IPS-15b (cell line): ENCODE measurements around the gene IRGC.

Source experiments
- H3K27me3 ChIP-seq: one replicate; pipeline ENCODE4 v1.6.1; 2013; ENCODE audit warnings: low read length; ENCODE audit not compliant: control insufficient read depth, insufficient read depth
- H3K36me3 ChIP-seq: one replicate; pipeline ENCODE4 v1.6.1; 2013; ENCODE audit warnings: low read length; ENCODE audit not compliant: control insufficient read depth, insufficient read depth
- H3K4me1 ChIP-seq: one replicate; pipeline ENCODE4 v1.6.1; 2013; ENCODE audit warnings: mild to moderate bottlenecking, low read length; ENCODE audit not compliant: control insufficient read depth, insufficient read depth
- H3K4me3 ChIP-seq: one replicate; pipeline ENCODE4 v1.5.1; 2013; ENCODE audit warnings: low read depth, low read length
- H3K9ac ChIP-seq: one replicate; pipeline ENCODE4 v1.6.1; 2013; ENCODE audit warnings: low read depth, mild to moderate bottlenecking, low read length
- H3K9me3 ChIP-seq: one replicate; pipeline ENCODE4 v1.6.1; 2013; ENCODE audit warnings: mild to moderate bottlenecking, low read length; ENCODE audit not compliant: control insufficient read depth, insufficient read depth

IRGC gene

GRCh38 chr19:43731346-43731745 is 15.5 kb downstream of the IRGC start:
- H3K4me3 ChIP-seq: no peak overlapping the region
- peaks cover 28% of the 10 kb centered on the region for H3K36me3 ChIP-seq
- H3K4me1 ChIP-seq: no peaks in the 10 kb centered on the region
- no peaks in the 10 kb centered on the region for H3K9me3 ChIP-seq
- no peak overlapping the region for H3K9ac ChIP-seq
- H3K27me3 ChIP-seq: no peaks in the 10 kb centered on the region

GRCh38 chr19:43731846-43732245 is 16.0 kb downstream of the IRGC start:
- H3K36me3 ChIP-seq: peaks cover 28% of the 10 kb centered on the region
- no peaks in the 10 kb centered on the region for H3K4me1 ChIP-seq
- H3K27me3 ChIP-seq: no peaks in the 10 kb centered on the region
- H3K9me3 ChIP-seq: no peaks in the 10 kb centered on the region
- no peak overlapping the region for H3K4me3 ChIP-seq
- no peak overlapping the region for H3K9ac ChIP-seq

- H3K27me3 ChIP-seq: no peaks in the 10 kb centered on the region
- no peak overlapping the region for H3K4me3 ChIP-seq
- H3K4me1 ChIP-seq: no peaks in the 10 kb centered on the region
- H3K9ac ChIP-seq: no peak overlapping the region
- H3K9me3 ChIP-seq: no peaks in the 10 kb centered on the region
- peaks cover 38% of the 10 kb centered on the region for H3K36me3 ChIP-seq
These were observed 19.1 kb downstream of the IRGC start for GRCh38 chr19:43735013-43735412.

GRCh38 chr19:43735957-43736356 is 20.1 kb downstream of the IRGC start:
- Histone ChIP-seq H3K9ac (no peak overlapping the region), H3K4me3 (no peak overlapping the region), H3K36me3 (peaks cover 42% of the 10 kb centered on the region), H3K27me3 (no peaks in the 10 kb centered on the region), H3K9me3 (no peaks in the 10 kb centered on the region), H3K4me1 (no peaks in the 10 kb centered on the region)

GRCh38 chr19:43738780-43739211 is 22.9 kb downstream of the IRGC start:
- H3K9me3 ChIP-seq: no peaks in the 10 kb centered on the region
- no peaks in the 10 kb centered on the region for H3K27me3 ChIP-seq
- no peaks in the 10 kb centered on the region for H3K4me1 ChIP-seq
- H3K9ac ChIP-seq: no peak overlapping the region
- H3K36me3 ChIP-seq: peaks cover 36% of the 10 kb centered on the region
- H3K4me3 ChIP-seq: no peak overlapping the region

- Histone ChIP-seq H3K9me3 (no peaks in the 10 kb centered on the region), H3K27me3 (no peaks in the 10 kb centered on the region), H3K4me3 (no peak overlapping the region), H3K36me3 (peaks cover 31% of the 10 kb centered on the region), H3K9ac (no peak overlapping the region), H3K4me1 (no peaks in the 10 kb centered on the region)
These were observed 23.8 kb downstream of the IRGC start for GRCh38 chr19:43739439-43740235.

GRCh38 chr19:43741075-43741825 is 25.4 kb downstream of the IRGC start:
- Histone ChIP-seq H3K4me1 (no peaks in the 10 kb centered on the region), H3K36me3 (peaks cover 35% of the 10 kb centered on the region), H3K27me3 (no peaks in the 10 kb centered on the region), H3K9ac (no peak overlapping the region), H3K9me3 (no peaks in the 10 kb centered on the region), H3K4me3 (no peak overlapping the region)

GRCh38 chr19:43743059-43743458 is 27.2 kb downstream of the IRGC start:
- H3K9ac ChIP-seq: no peak overlapping the region

GRCh38 chr19:43747557-43748204 is 31.8 kb downstream of the IRGC start:
- Histone ChIP-seq H3K36me3 (peaks cover 12% of the 10 kb centered on the region), H3K4me1 (no peaks in the 10 kb centered on the region), H3K9ac (no peak overlapping the region), H3K4me3 (no peak overlapping the region), H3K9me3 (no peaks in the 10 kb centered on the region), H3K27me3 (no peaks in the 10 kb centered on the region)

More at GRCh38 chr19:43743059-43743458, 27.2 kb downstream of the IRGC start:
- Histone ChIP-seq H3K4me1 (no peaks in the 10 kb centered on the region), H3K9me3 (no peaks in the 10 kb centered on the region), H3K36me3 (peaks cover 31% of the 10 kb centered on the region), H3K4me3 (no peak overlapping the region), H3K27me3 (no peaks in the 10 kb centered on the region)

- Histone ChIP-seq H3K36me3 (peaks cover 12% of the 10 kb centered on the region), H3K9ac (no peak overlapping the region), H3K4me3 (no peak overlapping the region), H3K9me3 (no peaks in the 10 kb centered on the region), H3K27me3 (no peaks in the 10 kb centered on the region), H3K4me1 (no peaks in the 10 kb centered on the region)
These were observed 32.3 kb downstream of the IRGC start for GRCh38 chr19:43748205-43748594.

GRCh38 chr19:43748685-43749084 is 32.8 kb downstream of the IRGC start:
- peaks cover 12% of the 10 kb centered on the region for H3K36me3 ChIP-seq

More at GRCh38 chr19:43748685-43749084, 32.8 kb downstream of the IRGC start:
- no peaks in the 10 kb centered on the region for H3K27me3 ChIP-seq
- H3K9me3 ChIP-seq: no peaks in the 10 kb centered on the region
- no peak overlapping the region for H3K9ac ChIP-seq
- no peak overlapping the region for H3K4me3 ChIP-seq
- no peaks in the 10 kb centered on the region for H3K4me1 ChIP-seq
